ENCODE results near the gene BRD1.

BRD1 gene

DNA sequence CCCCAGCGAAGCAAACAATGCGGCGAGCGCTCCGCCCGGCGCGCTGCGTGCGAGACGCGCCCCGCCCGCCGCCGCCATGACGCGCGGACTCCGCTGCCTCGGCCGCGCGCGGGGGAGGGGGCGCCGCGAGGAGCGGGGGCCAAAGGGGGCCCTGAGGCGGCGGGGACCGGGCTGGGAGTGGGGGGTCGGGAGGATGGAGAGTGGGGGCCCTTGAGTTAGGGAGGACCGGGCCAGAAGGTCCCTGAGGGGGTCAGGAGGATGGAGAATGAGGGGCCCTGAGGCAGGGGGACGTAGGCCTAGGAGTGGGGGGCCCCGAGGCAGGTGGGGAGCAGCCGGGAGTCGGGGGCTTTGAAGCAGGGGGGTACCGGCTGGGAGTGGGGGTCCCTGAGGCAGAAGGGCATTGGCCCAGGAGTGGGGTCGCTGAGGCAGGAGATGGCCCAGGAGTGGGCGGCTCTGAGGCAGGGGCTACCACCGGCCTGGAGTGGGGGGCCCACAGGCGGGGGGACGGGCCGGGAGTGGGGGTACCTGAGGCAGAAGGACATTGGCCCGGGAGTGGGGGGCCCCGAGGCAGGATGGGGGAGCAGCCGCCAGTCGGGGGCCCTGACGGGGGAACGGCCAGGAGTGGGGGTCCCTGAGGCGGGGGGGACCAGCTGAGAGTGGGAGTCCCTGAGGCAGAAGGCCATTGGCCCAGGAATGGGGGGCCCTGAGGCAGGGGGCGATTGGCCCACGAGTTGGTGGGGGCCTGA is at the start of gene BRD1:
Gene BRD1, minus strand, starts transcription at position 21 of the 746 bp plus-strand sequence. CDS start 3,556 bp downstream, outside the sequence.
- peak; percentile 64 for DNase-seq

- no peak for DNase-seq
Measured at GRCh38 chr22:49873228-49873940, 45.7 kb upstream of the BRD1 start.

GRCh38 chr22:49872347-49872746 is 44.7 kb upstream of the BRD1 start:
- no peak for DNase-seq

DNA sequence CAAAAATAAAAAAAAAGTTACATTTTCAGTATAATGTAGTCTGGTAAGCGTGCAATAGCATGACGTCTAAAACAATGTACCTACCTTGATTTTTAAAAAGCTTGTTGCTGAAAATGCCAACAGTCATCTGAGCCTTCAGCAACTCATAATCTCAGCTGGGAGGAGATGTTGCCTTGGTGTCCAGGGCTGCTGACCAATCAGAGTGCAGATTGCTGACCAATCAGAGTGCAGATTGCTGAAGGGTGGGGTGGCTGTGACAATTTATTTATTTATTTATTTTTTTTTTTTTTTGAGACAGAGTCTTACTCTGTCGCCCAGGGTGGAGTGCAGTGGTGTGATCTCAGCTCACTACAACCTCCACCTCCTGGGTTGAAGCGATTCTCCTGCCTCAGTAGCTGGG is 43.8 kb upstream of the BRD1 start:
- no peak for DNase-seq

DNA sequence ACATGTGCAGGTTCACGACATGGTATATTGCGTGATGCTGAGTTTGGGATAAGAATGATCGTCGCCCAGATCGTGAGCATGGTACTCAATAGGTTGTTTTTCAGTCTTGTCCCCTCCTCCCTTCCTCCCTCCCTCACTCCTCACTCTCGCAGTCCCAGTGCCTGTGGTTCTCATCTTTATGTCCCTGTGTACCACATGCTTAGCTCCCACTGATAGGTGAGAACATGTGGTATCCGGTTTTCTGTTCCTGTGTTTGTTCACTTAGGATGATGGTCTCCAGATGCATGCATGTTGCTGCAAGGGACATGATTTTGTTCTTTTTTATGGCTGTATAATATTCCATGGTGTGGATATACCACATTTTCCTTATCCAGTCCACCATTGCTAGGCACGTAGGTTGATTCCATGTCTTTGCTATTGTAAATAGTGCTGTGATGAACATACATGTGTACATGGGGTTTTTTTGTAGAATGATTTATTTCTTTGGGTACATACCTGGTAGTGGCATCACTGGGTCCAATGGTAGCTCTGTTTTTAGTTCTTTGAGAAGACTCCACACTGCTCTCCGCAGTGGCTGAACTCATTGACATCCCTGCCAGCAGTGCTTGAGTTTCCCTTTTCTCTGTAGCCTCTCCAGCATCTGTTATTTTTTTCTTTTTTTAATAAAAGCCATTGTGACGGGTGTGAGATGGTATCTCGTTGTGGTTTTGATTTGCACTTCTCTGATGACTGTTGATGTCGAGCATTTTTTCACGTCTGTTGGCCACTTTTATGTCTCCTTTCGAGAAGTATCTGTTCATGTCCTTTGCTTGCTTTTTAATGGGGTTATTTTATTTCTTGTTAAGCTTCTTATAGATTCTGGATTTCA is 42.4 kb upstream of the BRD1 start:
- DNase-seq = no peak

DNA sequence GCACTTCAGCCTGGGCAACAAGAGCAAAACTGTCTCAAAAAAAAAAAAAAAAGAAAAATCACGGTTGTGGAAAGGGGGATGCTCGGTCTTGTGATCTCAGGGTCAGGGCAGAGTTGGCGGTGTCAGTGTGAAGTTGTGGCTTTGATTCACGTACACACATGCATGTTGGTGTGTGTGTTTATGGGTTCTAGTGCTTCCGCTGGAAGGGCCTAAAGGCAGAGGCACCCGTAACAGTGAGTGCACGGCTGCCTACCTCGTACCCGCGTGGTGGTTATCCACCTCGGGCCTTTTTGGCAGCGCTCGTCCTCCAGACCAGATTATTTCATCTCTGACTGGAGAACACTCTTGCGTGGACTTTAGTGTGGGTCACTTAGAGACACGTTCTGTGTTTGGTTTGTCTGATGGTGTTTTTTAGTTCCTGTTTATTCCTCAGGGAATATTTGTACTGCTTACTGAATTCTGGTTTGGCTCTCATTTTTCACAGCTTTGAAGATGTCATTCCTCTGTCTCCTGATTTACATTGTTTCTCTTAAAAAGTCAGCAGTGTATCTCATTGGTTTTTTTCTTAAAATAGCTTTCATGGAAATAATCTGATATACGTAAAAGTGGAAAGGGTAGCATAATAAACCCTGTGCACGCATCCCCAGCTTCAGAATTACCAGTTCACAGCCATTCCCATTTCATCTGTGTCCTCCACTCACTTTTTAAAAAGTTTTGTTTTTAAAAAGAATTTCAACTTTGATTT is 41.6 kb upstream of the BRD1 start:
- no peak for DNase-seq

DNA sequence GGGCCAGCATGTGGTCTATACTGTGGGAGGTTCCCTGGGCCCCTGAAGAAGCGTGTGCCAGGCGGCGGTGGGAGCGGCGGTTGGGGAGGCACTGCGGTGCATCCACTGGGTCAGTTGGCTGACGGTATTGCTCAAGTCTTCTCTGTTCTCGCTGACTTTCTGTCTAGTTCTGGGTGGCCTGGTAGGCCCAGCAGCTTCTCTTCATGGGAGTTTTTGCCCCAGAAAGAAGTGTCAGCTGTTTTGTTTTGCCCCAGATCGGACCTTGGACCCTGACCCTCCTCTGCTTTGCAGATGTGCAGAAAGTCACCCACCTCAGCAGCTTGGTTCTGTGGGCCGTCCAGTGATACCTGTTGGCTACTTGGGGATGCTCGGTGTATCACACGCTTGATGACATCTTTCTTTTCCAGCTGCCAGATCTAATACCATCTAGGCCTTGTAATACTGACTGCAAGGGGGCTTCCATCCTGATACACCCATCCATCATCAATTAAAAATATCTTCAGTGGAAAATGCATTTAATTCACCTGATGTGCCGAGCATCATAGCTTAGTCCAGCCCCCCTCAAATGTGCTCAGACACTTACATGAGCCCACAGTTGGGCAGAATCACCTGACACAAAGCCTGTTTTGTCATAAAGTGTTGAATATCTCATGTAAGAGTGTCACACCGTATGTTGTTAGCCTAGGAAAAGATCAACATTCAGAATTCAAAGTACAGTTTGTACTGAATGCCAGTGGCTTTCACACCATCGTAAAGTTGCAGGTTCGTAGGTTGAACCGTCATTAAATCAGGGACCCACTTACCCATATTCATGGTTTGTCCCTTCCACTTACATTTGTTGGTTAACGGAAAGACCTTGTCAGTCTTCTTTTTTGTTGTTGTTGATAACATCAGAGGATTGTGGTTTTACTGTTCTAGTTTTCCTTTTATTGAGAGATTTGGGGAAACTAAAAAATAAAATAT is 39.9 kb upstream of the BRD1 start:
- DNase-seq = no peak

GRCh38 chr22:49866646-49867045 is 39.0 kb upstream of the BRD1 start:
- DNase-seq = no peak

- DNase-seq = no peak
Measured at GRCh38 chr22:49866134-49866533, 38.5 kb upstream of the BRD1 start.

DNA sequence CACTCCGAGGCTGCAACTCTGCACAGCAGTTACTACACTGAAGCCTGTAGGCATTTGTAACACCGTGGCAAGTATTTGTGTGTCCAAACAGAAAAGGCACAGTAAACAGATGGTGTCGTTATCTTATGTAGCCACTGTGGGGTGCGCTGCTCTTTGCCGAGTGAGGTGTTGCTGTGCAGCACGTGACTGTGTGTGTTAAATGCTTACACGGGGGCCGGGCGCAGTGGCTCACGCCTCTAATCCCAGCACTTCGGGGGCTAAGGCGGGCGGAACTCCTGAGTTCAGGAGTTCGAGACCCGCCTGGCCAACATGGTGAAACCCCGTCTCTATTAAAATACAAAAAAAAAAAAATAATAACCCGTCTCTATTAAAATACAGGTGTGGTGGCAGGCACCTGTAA is 37.5 kb upstream of the BRD1 start:
- no peak for DNase-seq

GRCh38 chr22:49863931-49864330 is 36.3 kb upstream of the BRD1 start:
- no peak for DNase-seq

GRCh38 chr22:49862496-49862776 is 34.8 kb upstream of the BRD1 start:
- no peak for DNase-seq

- DNase-seq = no peak
Measured at GRCh38 chr22:49861642-49862495, 34.2 kb upstream of the BRD1 start.

GRCh38 chr22:49858827-49859226 is 31.2 kb upstream of the BRD1 start:
- DNase-seq = no peak

- DNase-seq = no peak
Measured at GRCh38 chr22:49856766-49857618, 29.3 kb upstream of the BRD1 start.

DNA sequence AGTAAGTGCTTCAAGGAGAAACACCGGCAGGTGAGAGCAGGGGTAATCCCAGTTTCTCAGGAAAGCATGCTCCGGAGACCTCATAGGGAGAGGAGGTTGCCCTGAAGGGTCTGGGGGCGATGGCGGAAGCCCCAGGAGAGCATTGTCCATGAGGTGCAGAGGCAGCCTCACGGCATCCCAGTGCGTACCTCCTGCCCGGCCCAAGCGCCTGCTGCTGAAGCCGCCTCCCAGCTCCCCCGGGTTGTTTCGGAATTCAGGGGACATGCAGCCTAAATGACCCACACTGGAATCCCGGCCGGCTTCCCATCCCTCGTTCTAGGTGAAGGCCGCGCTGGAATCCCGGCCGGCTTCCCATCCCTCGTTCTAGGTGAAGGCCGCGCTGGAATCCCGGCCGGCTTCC is 28.7 kb upstream of the BRD1 start:
- DNase-seq = no peak

DNA sequence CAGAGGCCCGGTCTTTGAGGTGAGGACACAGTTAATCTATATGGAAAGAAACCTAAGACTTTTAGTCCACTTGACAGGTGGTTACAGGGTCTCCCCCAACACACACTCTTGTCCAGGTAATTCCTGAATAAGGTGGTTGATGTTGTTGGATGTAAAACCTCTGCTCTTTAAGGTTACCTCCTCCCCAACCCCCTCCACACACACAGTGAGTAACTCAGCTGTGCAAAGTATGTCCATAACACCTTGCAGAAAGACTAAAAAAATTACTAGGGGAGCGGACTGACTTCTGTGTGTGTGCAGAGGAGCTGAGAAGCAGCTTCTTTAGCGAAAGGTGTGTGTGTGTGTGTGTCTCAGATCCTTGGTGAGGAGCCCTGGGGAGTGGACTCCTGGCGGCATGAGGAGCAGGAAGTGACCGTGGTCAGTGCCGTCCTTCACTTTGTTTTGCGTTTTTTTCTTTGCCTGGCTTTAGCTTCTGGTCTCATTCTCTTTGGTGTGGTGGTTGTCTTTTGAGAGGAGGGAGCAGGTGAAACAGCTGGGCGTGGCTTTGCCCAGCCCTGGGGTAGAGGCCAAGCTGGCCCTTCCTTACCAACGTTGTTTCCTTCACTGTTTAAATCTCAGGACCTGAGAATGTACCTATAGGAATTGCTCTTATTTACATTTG is 27.7 kb upstream of the BRD1 start:
- DNase-seq = no peak

DNA sequence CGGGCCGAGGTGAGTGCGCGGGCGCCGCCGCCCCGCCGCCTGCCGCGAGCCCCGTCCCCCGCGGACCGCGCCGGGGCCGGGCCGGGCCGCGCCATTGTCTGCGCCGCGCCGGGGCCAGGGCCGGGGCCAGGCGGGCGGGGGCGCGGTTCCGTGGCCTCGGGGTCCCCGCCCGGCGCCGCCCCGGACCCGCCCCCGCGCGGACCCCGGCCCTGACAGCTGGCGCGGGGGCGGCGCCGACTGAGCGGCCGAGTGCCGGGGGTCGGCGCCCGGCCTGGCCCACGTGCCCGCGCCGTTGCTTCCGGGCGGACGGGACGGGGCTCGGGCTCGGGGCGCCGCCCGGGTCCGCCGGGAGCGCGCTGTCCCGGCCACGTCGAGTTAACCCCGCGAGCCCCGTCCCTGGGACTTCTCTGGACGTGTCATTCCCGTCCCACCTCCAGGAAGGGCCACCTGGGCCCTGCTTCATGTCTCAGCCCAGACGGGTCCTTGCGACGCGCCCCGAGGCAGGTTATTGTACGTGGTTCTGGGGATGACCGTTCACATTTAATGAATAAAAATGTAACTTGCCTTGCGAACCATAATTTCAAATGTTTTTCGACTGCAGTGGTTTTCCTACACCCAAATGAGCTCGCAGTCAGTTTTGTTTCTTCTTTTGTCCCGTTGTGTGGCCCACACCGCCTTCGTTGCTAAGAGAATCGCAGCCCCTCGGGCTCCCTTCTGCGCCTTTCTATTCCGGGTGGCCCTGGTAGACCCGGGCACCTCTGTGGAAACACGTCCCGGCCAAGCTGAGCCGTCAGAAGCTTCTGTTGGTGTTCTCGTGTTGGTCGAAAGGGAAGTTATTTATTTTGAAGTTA is 26.5 kb upstream of the BRD1 start:
- peak; percentile 47 for DNase-seq

Measured in femur (tissue), 1 donor.